HCT116 (cell line): ENCODE results near the gene RBM28. TPM values are rescaled to one million over a fixed set of nuclear protein-coding genes. Genes with fewer than 3 reads are reported as not detected.

Experiments used
- ATAC-seq: fragments of 200-7000 bp; cut with Tn5 transposase; 2 replicates; pipeline ENCODE4 v1.9.1; 2020; ENCODE audit warnings: mild to moderate bottlenecking, moderate library complexity
- BruUV-seq: library from RNA; stranded (reverse); fragments of 400-500 nt; replicated peaks from 2 replicates; lab custom pipeline; 2021; lab: Mats Ljungman, UMichigan
- CTCF ChIA-PET: fragments of 300-600 bp; sonication (Branson Sonifier 250); formaldehyde crosslinking; loops from one replicate; lab custom pipeline; 2021; ENCODE audit warnings: antibody characterized with exemption; lab: Charles Lee
- POLR2A ChIA-PET: fragments of 300-600, 350-600 bp; sonication (Branson Sonifier 250); formaldehyde crosslinking; loops from one replicate; lab custom pipeline; 2021; ENCODE audit warnings: antibody characterized with exemption; lab: Charles Lee
- RAD21 ChIA-PET, 2 experiments: fragments of 300-600 bp; sonication (Branson Sonifier 250); formaldehyde crosslinking; loops; one replicate each; lab custom pipeline; 2023; ENCODE audit warnings: low total read pairs in 2 of 2; ENCODE audit not compliant: uncharacterized antibody in 2 of 2, unreplicated experiment in 2 of 2, low non-redundant PET in 1 of 2; lab: Charles Lee
- DNase-seq: peaks from one replicate; pipeline ENCODE4 v3.0.0-alpha.2; 2010; ENCODE audit warnings: low read depth, low spot score
- H2AFZ ChIP-seq: fragments of 200-600 bp; shearing (Covaris generic), sonication (generic); 2 replicates; pipeline ENCODE4 v1.6.1; 2017; ENCODE audit warnings: low read depth, mixed run types, mixed read lengths, antibody characterized with exemption, low read length; ENCODE audit not compliant: poor library complexity, severe bottlenecking
- H3K27ac ChIP-seq: 2 replicates; pipeline ENCODE4 v1.5.1; 2012; ENCODE audit warnings: low read depth, low read length
- H3K27me3 ChIP-seq: fragments of 200-600 bp; sonication (generic); 2 replicates; pipeline ENCODE4 v1.6.1; 2016; ENCODE audit warnings: mixed run types, low read length, mixed read lengths; ENCODE audit not compliant: insufficient read depth
- H3K36me3 ChIP-seq, 2 experiments: fragments of 200-500 bp in 1 of 2; fragments of 200-600 bp in 1 of 2; sonication (Bioruptor generic) in 1 of 2; sonication (generic) in 1 of 2; 2 replicates each; pipeline versions ENCODE4 v1.5.1 to v1.6.1; 2014 to 2016; ENCODE audit warnings: low read length in 2 of 2, inconsistent platforms in 1 of 2, mixed read lengths in 1 of 2, mixed run types in 1 of 2; ENCODE audit not compliant: insufficient read depth in 2 of 2, control insufficient read depth in 1 of 2
- H3K4me1 ChIP-seq, 2 experiments: fragments of 200-600 bp in 1 of 2; sonication (generic) in 1 of 2; 2 replicates each; pipeline versions ENCODE4 v1.5.1 to v1.6.1; 2012 to 2017; ENCODE audit warnings: low read length in 2 of 2, inconsistent platforms in 1 of 2, mild to moderate bottlenecking in 1 of 2, mixed read lengths in 1 of 2, mixed run types in 1 of 2, moderate library complexity in 1 of 2; ENCODE audit not compliant: insufficient read depth in 2 of 2, control insufficient read depth in 1 of 2
- H3K4me2 ChIP-seq: fragments of 200-600 bp; sonication (generic); 2 replicates; pipeline ENCODE4 v1.6.1; 2017; ENCODE audit warnings: mixed run types, low read length, mixed read lengths
- H3K4me3 ChIP-seq, 2 experiments: fragments of 200-600 bp in 1 of 2; sonication (generic) in 1 of 2; replicated peaks in 1 of 2; 2 replicates each; pipeline ENCODE4 v1.5.1; 2011 to 2016; ENCODE audit warnings: low read length in 2 of 2, control low read depth in 1 of 2, low read depth in 1 of 2, mild to moderate bottlenecking in 1 of 2, mixed read lengths in 1 of 2, mixed run types in 1 of 2
- H3K79me2 ChIP-seq: fragments of 200-600 bp; sonication (generic); 2 replicates; pipeline ENCODE4 v1.6.1; 2017; ENCODE audit warnings: mild to moderate bottlenecking, mixed run types, low read length, moderate library complexity, mixed read lengths; ENCODE audit not compliant: insufficient read depth
- H3K9ac ChIP-seq: fragments of 200-600 bp; sonication (generic); 2 replicates; pipeline ENCODE4 v1.6.1; 2016; ENCODE audit warnings: low read length, mixed read lengths
- H3K9me2 ChIP-seq: fragments of 200-600 bp; sonication (generic), shearing (Covaris generic); 2 replicates; pipeline ENCODE4 v1.6.1; 2017; ENCODE audit warnings: mixed run types, mild to moderate bottlenecking, moderate library complexity; ENCODE audit not compliant: insufficient read depth
- H3K9me3 ChIP-seq, 2 experiments: fragments of 200-500 bp in 1 of 2; fragments of 200-600 bp in 1 of 2; sonication (Bioruptor generic) in 1 of 2; sonication (generic) in 1 of 2; 2 replicates each; pipeline ENCODE4 v1.6.1; 2014 to 2017; ENCODE audit warnings: low read length in 2 of 2, mixed read lengths in 2 of 2, inconsistent platforms in 1 of 2, low read depth in 1 of 2, mild to moderate bottlenecking in 1 of 2, mixed run types in 1 of 2, moderate library complexity in 1 of 2; ENCODE audit not compliant: control insufficient read depth in 1 of 2, insufficient read depth in 1 of 2
- H4K20me1 ChIP-seq: fragments of 200-600 bp; sonication (generic), shearing (Covaris generic); 2 replicates; pipeline ENCODE4 v1.6.1; 2017; ENCODE audit warnings: mixed run types, mild to moderate bottlenecking, moderate library complexity; ENCODE audit not compliant: insufficient read depth
- CBX3 ChIP-seq: IDR thresholded peaks from 2 replicates; pipeline ENCODE4 v1.6.1; 2012; ENCODE audit warnings: low read depth
- CEBPB ChIP-seq: IDR thresholded peaks from 2 replicates; pipeline ENCODE4 v1.6.1; 2012; ENCODE audit warnings: low read depth
- ELF1 ChIP-seq: IDR thresholded peaks from 2 replicates; pipeline ENCODE4 v1.6.1; 2012; ENCODE audit warnings: low read depth, borderline replicate concordance
- EZH2 ChIP-seq: fragments of 200-600 bp; sonication (generic); IDR thresholded peaks from 2 replicates; pipeline ENCODE4 v1.6.1; 2017; ENCODE audit warnings: antibody characterized with exemption, mixed run types
- JUND ChIP-seq: IDR thresholded peaks from 2 replicates; pipeline ENCODE4 v1.6.1; 2012
- POLR2A ChIP-seq: IDR thresholded peaks from 2 replicates; pipeline ENCODE4 v1.7.0; 2011; ENCODE audit warnings: borderline replicate concordance; ENCODE audit not compliant: insufficient read depth, insufficient read length; ENCODE audit errors: extremely low read depth
- POLR2AphosphoS5 ChIP-seq: IDR thresholded peaks from 2 replicates; pipeline ENCODE4 v1.6.1; 2011; ENCODE audit warnings: mild to moderate bottlenecking, low read depth, low read length, moderate library complexity
- SRF ChIP-seq: IDR thresholded peaks from 2 replicates; pipeline ENCODE4 v1.6.1; 2012; ENCODE audit warnings: low read depth
- YY1 ChIP-seq: IDR thresholded peaks from 2 replicates; pipeline ENCODE4 v1.6.1; 2011; ENCODE audit warnings: low read length, low read depth, moderate library complexity, mild to moderate bottlenecking; ENCODE audit not compliant: insufficient replicate concordance; ENCODE audit errors: extremely low read depth
- intact Hi-C: fragments of 100-400 bp; cut with micrococcal nuclease; formaldehyde crosslinking; loops from 2 replicates; pipeline ENCODE4 v1.10.0; 2022
- total RNA-seq: library from RNA; stranded (reverse); gene quantifications from one replicate; pipeline ENCODE4 v1.2.1, GENCODE V29; 2021; ENCODE audit not compliant: unreplicated experiment
- TF ChIP-seq, protein P1 (sequence below), 3 experiments: fragments of 200-600 bp in 1 of 3; sonication (generic) in 1 of 3; IDR thresholded peaks in 2 of 3; conservative IDR thresholded peaks in 1 of 3; 2 replicates each; pipeline ENCODE4 v1.5.1; 2012 to 2017; ENCODE audit warnings: low read depth in 2 of 3, low read length in 2 of 3, antibody characterized with exemption in 1 of 3, borderline replicate concordance in 1 of 3, control low read depth in 1 of 3, mild to moderate bottlenecking in 1 of 3, mixed read lengths in 1 of 3, mixed run types in 1 of 3, moderate library complexity in 1 of 3; ENCODE audit not compliant: insufficient read depth in 1 of 3
- TF ChIP-seq, protein P2 (sequence below): IDR thresholded peaks from 2 replicates; pipeline ENCODE4 v1.6.1; 2012
- TF ChIP-seq, protein P3 (sequence below): IDR thresholded peaks from 2 replicates; pipeline ENCODE4 v1.6.1; 2012
- TF ChIP-seq, protein P4 (sequence below): IDR thresholded peaks from 2 replicates; pipeline ENCODE4 v1.6.1; 2011; ENCODE audit warnings: mild to moderate bottlenecking, low read length, moderate library complexity; ENCODE audit not compliant: insufficient replicate concordance; ENCODE audit errors: extremely low read depth

The RBM28 gene
- total RNA-seq, 1 experiment from 2014 or later = 66.3 TPM

DNA sequence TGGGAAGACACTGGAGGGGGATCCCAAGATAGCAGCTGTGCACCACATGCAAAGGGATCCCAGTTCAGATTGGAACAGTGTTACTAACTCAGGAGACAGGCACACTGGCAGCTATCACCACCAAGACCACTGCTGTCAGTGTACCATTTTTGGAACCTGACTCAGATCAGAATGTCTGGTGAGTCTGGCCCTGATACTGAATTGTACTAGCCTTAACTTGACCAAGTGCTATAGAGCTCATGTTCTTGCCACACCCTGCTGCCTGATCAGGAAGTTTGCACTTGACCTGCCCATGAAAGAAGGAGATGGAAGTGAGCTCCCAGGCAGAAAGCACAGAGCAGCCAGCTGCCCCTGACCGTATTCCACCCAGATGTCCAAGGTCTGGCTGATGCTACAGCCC lies 22.6 kb upstream of the RBM28 start:
- Histone ChIP-seq H4K20me1 (no peaks in the 10 kb centered on the region), H3K9ac (no peak overlapping the region), H3K9me3 (no peaks in the 10 kb centered on the region), H3K27ac (no peak overlapping the region), H2AFZ (no peak overlapping the region), H3K27me3 (peaks cover 11% of the 10 kb centered on the region; the same call in 1 of the 2 replicates), H3K36me3 (no peaks in the 10 kb centered on the region), H3K9me2 (no peaks in the 10 kb centered on the region), H3K4me1 (peaks cover 6 to 12% of the 10 kb centered on the region in 2 experiments)
- RAD21 ChIA-PET = no interaction called here
- BruUV-seq = no TSS peak
- DNase-seq (no peak), ATAC-seq (no peak)
- intact Hi-C loops = no loop called here
- no peak for TF ChIP-seq POLR2AphosphoS5
- TF ChIP-seq, all 23 proteins: peak for 0
- H3K79me2 ChIP-seq = no peaks in the 10 kb centered on the region
- H3K4me3 ChIP-seq = no peak overlapping the region
- ChIA-PET CTCF (interaction anchor here (1.3 to 1.6 kb wide), 2 partner anchors 15 to 19 kb away, joined by 5 to 6 read pairs; no protein-coding TSS in a partner anchor), POLR2A (no interaction called here)
- no peak overlapping the region for H3K4me2 ChIP-seq

DNA sequence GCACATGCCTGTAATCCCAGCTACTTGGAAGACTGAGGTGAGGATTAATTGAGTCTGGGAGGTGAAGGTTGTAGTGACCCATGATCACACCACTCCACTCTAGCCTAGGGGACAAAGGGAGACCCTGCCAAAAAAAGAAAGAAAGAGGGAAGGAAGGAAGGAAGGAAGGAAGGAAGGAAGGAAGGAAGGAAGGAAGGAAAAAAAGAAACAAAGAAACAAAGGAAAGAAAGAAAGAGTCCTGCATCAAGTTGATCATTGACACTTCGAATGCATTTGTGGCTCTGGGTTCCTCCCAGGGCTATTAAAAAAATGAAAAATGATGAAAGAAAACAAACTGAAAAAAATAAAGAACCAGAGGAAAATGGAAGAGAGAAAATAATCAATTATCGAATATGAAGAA lies 21.7 kb upstream of the RBM28 start:
- POLR2A ChIA-PET = no interaction called here
- Histone ChIP-seq H3K27me3 (peaks cover 11% of the 10 kb centered on the region; the same call in 1 of the 2 replicates), H3K9me3 (no peaks in the 10 kb centered on the region), H2AFZ (no peak overlapping the region), H3K9ac (no peak overlapping the region), H3K4me3 (no peak overlapping the region), H3K4me1 (peaks cover 6 to 18% of the 10 kb centered on the region in 2 experiments), H3K4me2 (no peak overlapping the region), H3K9me2 (no peaks in the 10 kb centered on the region), H4K20me1 (no peaks in the 10 kb centered on the region), H3K79me2 (no peaks in the 10 kb centered on the region), H3K36me3 (no peaks in the 10 kb centered on the region), H3K27ac (no peak overlapping the region)
- CTCF ChIA-PET = interaction anchor here (1.3 to 1.6 kb wide), 2 partner anchors 16 to 18 kb away, joined by 5 to 6 read pairs; no protein-coding TSS in a partner anchor
- no TSS peak for BruUV-seq
- RAD21 ChIA-PET = no interaction called here
- DNase-seq (no peak), ATAC-seq (no peak)
- intact Hi-C loops = no loop called here
- TF ChIP-seq, protein P1, sequence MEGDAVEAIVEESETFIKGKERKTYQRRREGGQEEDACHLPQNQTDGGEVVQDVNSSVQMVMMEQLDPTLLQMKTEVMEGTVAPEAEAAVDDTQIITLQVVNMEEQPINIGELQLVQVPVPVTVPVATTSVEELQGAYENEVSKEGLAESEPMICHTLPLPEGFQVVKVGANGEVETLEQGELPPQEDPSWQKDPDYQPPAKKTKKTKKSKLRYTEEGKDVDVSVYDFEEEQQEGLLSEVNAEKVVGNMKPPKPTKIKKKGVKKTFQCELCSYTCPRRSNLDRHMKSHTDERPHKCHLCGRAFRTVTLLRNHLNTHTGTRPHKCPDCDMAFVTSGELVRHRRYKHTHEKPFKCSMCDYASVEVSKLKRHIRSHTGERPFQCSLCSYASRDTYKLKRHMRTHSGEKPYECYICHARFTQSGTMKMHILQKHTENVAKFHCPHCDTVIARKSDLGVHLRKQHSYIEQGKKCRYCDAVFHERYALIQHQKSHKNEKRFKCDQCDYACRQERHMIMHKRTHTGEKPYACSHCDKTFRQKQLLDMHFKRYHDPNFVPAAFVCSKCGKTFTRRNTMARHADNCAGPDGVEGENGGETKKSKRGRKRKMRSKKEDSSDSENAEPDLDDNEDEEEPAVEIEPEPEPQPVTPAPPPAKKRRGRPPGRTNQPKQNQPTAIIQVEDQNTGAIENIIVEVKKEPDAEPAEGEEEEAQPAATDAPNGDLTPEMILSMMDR (IDR thresholded peaks at IDR 0.05 in 2 of 3, conservative IDR thresholded peaks at IDR 0.05 in 1 of 3; ENCODE audit: borderline replicate concordance in 1 of 3, insufficient read depth in 1 of 3, low read depth in 2 of 3, low read length in 2 of 3) = no peak
- TF ChIP-seq SRF = no peak
- TF ChIP-seq, protein P2, sequence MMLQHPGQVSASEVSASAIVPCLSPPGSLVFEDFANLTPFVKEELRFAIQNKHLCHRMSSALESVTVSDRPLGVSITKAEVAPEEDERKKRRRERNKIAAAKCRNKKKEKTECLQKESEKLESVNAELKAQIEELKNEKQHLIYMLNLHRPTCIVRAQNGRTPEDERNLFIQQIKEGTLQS = no peak
- TF ChIP-seq, protein P3, sequence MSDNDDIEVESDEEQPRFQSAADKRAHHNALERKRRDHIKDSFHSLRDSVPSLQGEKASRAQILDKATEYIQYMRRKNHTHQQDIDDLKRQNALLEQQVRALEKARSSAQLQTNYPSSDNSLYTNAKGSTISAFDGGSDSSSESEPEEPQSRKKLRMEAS = no peak
- no peak for TF ChIP-seq CBX3
- TF ChIP-seq POLR2A = no peak
- TF ChIP-seq YY1 = no peak
- TF ChIP-seq EZH2 = no peak
- TF ChIP-seq CEBPB = no peak
- TF ChIP-seq, protein P4, sequence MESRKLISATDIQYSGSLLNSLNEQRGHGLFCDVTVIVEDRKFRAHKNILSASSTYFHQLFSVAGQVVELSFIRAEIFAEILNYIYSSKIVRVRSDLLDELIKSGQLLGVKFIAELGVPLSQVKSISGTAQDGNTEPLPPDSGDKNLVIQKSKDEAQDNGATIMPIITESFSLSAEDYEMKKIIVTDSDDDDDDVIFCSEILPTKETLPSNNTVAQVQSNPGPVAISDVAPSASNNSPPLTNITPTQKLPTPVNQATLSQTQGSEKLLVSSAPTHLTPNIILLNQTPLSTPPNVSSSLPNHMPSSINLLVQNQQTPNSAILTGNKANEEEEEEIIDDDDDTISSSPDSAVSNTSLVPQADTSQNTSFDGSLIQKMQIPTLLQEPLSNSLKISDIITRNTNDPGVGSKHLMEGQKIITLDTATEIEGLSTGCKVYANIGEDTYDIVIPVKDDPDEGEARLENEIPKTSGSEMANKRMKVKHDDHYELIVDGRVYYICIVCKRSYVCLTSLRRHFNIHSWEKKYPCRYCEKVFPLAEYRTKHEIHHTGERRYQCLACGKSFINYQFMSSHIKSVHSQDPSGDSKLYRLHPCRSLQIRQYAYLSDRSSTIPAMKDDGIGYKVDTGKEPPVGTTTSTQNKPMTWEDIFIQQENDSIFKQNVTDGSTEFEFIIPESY = no peak
- TF ChIP-seq ELF1 = no peak
- TF ChIP-seq JUND = no peak
